Colon (tissue), 2 donors: Measurements from ENCODE around the gene NRROS.
"Not testable (repeated sequence)": the region's sequence is repeated elsewhere in the genome, so short reads cannot be mapped to it uniquely, and the experiment has no call there.

Experiments
- FAIRE-seq: peaks from 2 replicates; lab custom pipeline; 2012; peaks lifted over from hg19 to GRCh38; lab: Jason Lieb, UNC
- donor health status: control.
- donor health status: control.

Gene NRROS

DNA sequence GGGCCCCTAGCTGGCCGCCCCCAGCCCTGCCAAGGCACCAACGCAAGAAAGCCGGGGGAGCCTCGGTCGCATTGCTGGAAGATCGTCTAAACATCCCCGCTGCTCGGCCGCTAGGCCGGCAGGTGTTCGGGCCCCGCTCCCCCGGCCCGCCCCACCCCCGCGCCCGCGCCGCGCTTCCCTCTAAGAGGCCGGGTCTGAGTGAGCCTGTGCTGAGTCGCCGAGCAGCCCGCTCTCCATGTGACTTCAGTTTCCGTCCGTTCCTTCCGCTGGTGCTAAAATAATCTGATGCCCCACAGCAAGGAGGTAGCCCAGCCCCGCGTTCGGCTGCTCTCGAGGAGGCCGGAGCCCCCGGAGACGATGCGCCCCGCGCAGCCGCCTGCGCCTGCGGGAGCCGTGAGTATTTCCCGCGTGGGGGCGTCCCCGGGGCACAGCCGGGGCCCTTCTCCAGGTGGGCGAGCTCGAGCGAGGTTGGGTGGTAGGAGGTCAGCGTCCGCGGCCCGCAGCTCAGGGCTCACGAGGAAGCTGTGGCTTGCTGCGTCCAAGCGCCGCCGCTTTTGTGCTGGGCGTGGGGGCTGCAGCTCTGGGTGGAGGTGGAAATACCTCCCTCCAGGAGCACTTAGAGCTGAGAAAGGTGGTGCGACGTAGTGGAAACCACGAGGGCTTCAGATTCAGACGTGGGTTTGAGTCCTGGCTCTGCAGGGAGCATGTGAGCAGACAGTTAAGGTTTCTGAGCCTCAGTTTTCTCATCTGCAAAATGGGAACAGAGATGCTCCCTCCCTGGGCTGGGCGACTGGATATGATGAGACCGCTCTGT lies at the start of gene NRROS:
NRROS (plus strand) TSS at position 212 of the 814 bp plus-strand sequence. CDS start 14,846 bp downstream, outside the sequence.
- no peak for FAIRE-seq

GRCh38 chr3:196590279-196590678 lies 49.2 kb upstream of the NRROS start:
- no peak for FAIRE-seq

- no peak for FAIRE-seq
Measured at GRCh38 chr3:196596355-196596754, 43.1 kb upstream of the NRROS start.

GRCh38 chr3:196597971-196598733 lies 41.3 kb upstream of the NRROS start:
- not testable (repeated sequence) for FAIRE-seq

DNA sequence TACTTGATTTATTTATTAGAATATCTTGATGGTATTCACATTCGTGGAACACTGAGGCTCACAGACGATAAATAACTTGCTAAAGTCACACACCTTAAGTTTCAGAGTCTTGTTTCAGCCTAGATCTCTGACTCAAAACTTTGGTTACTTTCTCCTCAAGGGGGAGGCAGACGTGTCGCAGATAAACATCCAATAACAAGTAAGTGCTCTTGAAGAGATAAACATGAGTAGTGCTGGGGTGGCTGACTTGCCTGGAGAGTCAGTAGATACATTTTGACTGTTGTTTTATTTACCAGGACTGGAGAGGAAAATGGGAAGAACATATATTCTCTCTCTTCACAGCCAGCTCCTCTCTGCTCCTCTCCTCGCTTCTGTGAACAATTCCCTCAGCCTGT lies 39.8 kb upstream of the NRROS start:
- FAIRE-seq: no peak

DNA sequence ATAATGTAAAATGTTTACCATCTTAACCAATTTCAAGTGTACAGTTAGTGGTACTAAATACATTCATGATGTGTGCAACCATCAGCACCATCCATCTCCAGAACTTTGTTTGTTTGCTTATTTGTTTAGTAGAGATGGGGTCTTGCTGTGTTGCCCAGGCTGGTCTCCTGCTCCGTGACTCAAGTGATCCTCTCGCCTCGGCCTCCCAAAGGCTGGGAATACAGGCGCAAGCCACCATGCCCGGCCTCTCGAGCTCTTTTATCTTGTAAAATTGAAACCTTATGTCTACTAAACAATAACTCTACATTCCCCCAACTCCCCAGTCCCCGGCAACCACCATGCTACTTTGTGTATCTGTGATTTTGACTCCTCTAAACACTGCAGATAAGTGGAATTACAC lies 39.1 kb upstream of the NRROS start:
- no peak for FAIRE-seq

DNA sequence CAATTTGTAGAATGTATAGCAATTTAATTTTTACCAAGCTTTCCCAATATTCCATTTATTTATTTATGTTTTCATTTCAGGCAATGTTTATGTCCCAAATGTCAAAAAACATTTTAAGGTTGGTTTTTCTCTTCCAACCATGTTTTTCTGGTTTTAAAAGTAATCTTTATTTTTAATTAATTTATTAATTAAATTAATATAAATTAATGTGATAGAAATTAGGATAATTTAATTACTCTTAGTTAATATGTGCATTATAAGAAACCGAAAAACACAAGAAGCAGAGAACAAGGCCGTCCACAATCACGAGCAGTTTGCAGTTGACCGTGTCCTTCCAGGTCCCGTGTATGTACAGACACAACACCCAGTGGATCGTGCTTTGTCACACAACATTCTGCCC lies 36.8 kb upstream of the NRROS start:
- no peak for FAIRE-seq

GRCh38 chr3:196603683-196604082 lies 35.8 kb upstream of the NRROS start:
- FAIRE-seq: no peak

DNA sequence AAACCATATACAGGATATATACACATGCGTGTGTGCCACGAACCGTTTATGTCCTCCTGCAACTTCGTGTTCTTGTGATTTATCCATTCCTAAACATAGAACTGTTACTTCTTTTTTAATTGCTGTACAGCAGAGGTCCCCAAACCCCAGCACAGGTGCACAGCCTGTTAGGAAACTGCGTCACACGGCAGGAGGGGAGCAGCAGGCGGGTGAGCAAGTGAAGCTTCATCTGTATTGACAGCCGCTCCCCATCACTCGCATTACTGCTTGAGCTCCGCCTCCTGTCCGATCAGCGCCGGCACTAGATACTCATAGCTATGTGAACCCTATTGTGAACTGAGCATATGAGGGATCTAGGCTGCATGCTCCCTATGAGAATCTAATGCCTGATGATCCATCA lies 34.9 kb upstream of the NRROS start:
- FAIRE-seq: no peak

GRCh38 chr3:196608693-196609092 lies 30.8 kb upstream of the NRROS start:
- no peak for FAIRE-seq

- FAIRE-seq: no peak
Measured at GRCh38 chr3:196609343-196609775, 30.1 kb upstream of the NRROS start.

GRCh38 chr3:196609805-196610515 lies 29.5 kb upstream of the NRROS start:
- no peak for FAIRE-seq

GRCh38 chr3:196611761-196612483 lies 27.6 kb upstream of the NRROS start:
- FAIRE-seq: no peak

- not testable (repeated sequence) for FAIRE-seq
Measured at GRCh38 chr3:196615234-196615633, 24.3 kb upstream of the NRROS start.

GRCh38 chr3:196617256-196617655 lies 22.2 kb upstream of the NRROS start:
- FAIRE-seq: no peak

DNA sequence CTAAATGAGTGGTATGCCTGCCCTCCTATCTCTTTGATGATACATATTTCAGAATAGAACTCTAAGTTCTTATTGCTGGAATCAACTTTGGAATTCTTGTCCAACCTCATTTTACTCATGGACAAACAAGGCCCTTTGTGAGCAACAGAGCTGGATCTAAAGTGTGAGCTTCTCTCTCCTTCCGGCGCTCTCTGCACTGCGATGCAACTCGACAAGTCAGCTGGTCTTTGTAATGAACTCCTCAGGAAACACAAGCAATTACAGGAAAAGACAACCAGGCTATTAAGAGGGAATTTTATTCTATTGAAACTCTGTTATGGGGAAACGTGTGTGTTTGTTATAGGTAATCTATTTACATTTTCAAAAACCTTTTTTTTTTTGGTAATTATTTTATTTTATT lies 20.3 kb upstream of the NRROS start:
- no peak for FAIRE-seq

DNA sequence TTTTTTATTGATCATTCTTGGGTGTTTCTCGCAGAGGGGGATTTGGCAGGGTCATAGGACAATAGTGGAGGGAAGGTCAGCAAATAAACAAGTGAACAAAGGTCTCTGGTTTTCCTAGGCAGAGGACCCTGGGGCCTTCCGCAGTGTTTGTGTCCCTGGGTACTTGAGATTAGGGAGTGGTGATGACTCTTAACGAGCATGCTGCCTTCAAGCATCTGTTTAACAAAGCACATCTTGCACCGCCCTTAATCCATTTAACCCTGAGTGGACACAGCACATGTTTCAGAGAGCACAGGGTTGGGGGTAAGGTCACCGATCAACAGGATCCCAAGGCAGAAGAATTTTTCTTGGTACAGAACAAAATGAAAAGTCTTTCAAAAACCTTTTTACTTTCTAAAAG lies 19.9 kb upstream of the NRROS start:
- FAIRE-seq: not testable (repeated sequence)

GRCh38 chr3:196620161-196620604 lies 19.3 kb upstream of the NRROS start:
- FAIRE-seq: no peak

- no peak for FAIRE-seq
Measured at GRCh38 chr3:196620684-196621083, 18.8 kb upstream of the NRROS start.

DNA sequence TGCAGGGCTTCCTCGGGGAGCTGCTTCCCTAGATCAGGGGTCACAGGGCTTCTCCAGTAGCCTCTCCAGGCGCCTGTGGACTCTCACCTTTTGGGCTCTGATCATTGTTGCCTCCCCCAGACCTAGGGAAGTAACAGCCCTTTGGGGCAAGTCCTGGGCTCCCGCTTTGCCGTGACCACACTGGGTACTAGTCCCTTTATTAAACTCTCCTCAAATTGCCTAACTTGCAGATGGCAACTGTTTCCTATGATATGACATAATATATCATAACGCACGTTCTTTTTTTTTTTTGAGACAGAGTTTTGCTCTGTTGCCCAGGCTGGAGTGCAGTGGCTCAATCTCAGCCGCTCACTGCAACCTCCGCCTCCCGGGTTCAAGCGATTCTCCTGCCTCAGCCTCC lies 17.9 kb upstream of the NRROS start:
- FAIRE-seq: no peak

DNA sequence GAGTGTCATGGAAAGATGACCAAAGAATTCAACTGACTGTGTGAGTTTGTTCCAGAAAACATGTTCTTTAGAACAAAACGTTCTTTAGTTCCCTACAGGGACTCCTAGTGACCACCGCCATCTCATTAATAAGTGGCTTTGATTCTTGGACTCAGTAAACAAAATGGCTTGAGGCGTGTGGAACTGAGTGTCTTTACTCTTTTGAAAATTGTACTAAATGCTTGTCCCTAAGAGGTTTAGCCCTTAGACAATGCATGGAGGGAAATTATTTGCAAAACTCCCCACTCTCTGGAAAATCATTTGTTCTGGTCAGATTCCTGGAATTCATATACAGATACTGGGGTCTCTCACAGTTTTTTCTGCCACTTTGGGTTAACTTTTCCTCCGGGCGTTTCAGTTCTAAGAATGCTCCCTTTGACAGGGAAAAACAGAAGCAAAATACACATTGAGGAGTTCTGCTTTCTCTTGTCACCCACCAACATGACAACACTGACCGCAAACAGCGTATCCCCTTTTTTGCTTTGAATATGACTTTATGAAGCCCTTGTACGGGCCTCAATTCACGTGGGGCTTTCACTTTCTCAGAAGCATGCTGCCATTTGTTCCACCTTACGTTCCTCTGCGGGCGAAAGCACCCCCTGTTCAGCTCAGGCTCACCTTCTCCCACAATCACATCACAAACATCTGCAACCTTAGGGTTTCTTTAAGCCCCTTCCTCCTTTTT lies 15.3 kb upstream of the NRROS start:
- no peak for FAIRE-seq
